OCI-LY3 (cell line): ENCODE measurements around the gene IQGAP1.

ENCODE experiments used
- H2AFZ ChIP-seq: fragments of 200-600, 300-600 bp; shearing (Covaris generic); 2 replicates; pipeline ENCODE4 v1.6.0; 2014; ENCODE audit warnings: antibody characterized with exemption, low read depth, low read length
- H3K27ac ChIP-seq: fragments of 200-600, 300-600 bp; sonication (generic); 2 replicates; pipeline ENCODE4 v1.5.1; 2014; ENCODE audit warnings: mild to moderate bottlenecking, low read length, moderate library complexity, mixed read lengths
- H3K27me3 ChIP-seq: fragments of 200-600, 300-600 bp; sonication (generic); 2 replicates; pipeline ENCODE4 v1.6.1; 2014; ENCODE audit warnings: low read depth, low read length, mixed read lengths
- H3K36me3 ChIP-seq: fragments of 200-600, 300-600 bp; sonication (generic); replicated peaks from 2 replicates; pipeline ENCODE3; 2014; ENCODE audit warnings: low read depth, low read length, mixed read lengths
- H3K4me1 ChIP-seq: fragments of 300-600, 200-600 bp; sonication (generic); 2 replicates; pipeline ENCODE4 v1.6.1; 2014; ENCODE audit warnings: low read length, mixed read lengths
- H3K4me2 ChIP-seq: fragments of 200-600, 300-600 bp; sonication (generic); 2 replicates; pipeline ENCODE4 v1.6.1; 2014; ENCODE audit warnings: low read length, mixed read lengths
- H3K4me3 ChIP-seq: fragments of 300-600, 200-600 bp; sonication (generic); 2 replicates; pipeline ENCODE4 v1.5.1; 2014; ENCODE audit warnings: antibody characterized with exemption, mild to moderate bottlenecking, low read length, moderate library complexity
- H3K79me2 ChIP-seq: fragments of 300-600, 200-600 bp; shearing (Covaris generic); 2 replicates; pipeline ENCODE4 v1.6.1; 2014; ENCODE audit warnings: mild to moderate bottlenecking, low read length, mixed read lengths
- H3K9ac ChIP-seq: fragments of 300-600, 200-600 bp; shearing (Covaris generic); 2 replicates; pipeline ENCODE4 v1.6.0; 2014; ENCODE audit warnings: mild to moderate bottlenecking, low read length, moderate library complexity
- H3K9me3 ChIP-seq: fragments of 200-600, 300-600 bp; shearing (Covaris generic); 2 replicates; pipeline ENCODE4 v1.6.1; 2014; ENCODE audit warnings: low read length, mixed read lengths; ENCODE audit not compliant: insufficient read depth
- H4K20me1 ChIP-seq: fragments of 200-600, 300-600 bp; sonication (generic); 2 replicates; pipeline ENCODE4 v1.6.1; 2016; ENCODE audit warnings: low read length, mixed read lengths; ENCODE audit not compliant: insufficient read depth
- CTCF ChIP-seq: fragments of 200-600, 300-600 bp; sonication (generic); IDR thresholded peaks from 2 replicates; pipeline ENCODE4 v1.5.1; 2014; ENCODE audit warnings: antibody characterized with exemption, low read length, low read depth
- EZH2phosphoT487 ChIP-seq: fragments of 200-600 bp; shearing (Covaris generic); IDR thresholded peaks from 2 replicates; pipeline ENCODE4 v1.6.1; 2018; ENCODE audit warnings: antibody characterized with exemption, mixed run types, low read depth

The IQGAP1 gene

DNA sequence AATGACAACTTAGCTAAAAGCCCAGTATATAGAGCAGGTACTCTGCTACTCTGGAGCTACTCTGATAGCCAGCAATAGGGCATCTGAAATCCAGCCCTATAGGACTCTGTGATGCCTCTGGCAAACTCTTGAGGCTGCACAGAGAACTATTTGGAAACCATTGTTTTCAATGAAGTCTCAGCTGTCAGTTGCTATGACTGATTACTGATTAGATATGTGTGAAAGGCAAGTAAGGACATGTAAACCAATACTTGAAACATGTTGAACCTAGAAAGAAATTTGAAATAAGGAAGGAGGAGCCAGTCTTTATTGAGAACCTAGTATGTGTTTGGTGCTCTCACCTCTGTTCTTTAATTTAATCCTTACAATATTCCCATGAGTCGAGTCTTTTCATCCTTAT is 101.5 kb downstream of the IQGAP1 start:
- TF ChIP-seq CTCF (no peak), EZH2phosphoT487 (no peak)
- H3K9me3 ChIP-seq: no peaks in the 10 kb centered on the region
- H3K4me1 ChIP-seq: no peaks in the 10 kb centered on the region

GRCh38 chr15:90489944-90490343 is 101.9 kb downstream of the IQGAP1 start:
- H2AFZ ChIP-seq: no peak overlapping the region
- no peak overlapping the region for H3K9ac ChIP-seq
- no peaks in the 10 kb centered on the region for H3K4me1 ChIP-seq
- no peak overlapping the region for H3K4me3 ChIP-seq
- TF ChIP-seq EZH2phosphoT487 (no peak), CTCF (no peak)
- no peaks in the 10 kb centered on the region for H3K79me2 ChIP-seq
- no peaks in the 10 kb centered on the region for H3K27me3 ChIP-seq
- H3K4me2 ChIP-seq: no peak overlapping the region
- H3K36me3 ChIP-seq: peaks cover 64% of the 10 kb centered on the region
- H3K27ac ChIP-seq: no peak overlapping the region
- H3K9me3 ChIP-seq: no peaks in the 10 kb centered on the region
- H4K20me1 ChIP-seq: no peaks in the 10 kb centered on the region

More for the DNA sequence above, 101.5 kb downstream of the IQGAP1 start:
- peaks cover 64% of the 10 kb centered on the region for H3K36me3 ChIP-seq
- no peaks in the 10 kb centered on the region for H4K20me1 ChIP-seq
- no peak overlapping the region for H3K9ac ChIP-seq
- no peaks in the 10 kb centered on the region for H3K79me2 ChIP-seq
- H3K27ac ChIP-seq: no peak overlapping the region
- no peak overlapping the region for H3K4me2 ChIP-seq
- H3K4me3 ChIP-seq: no peak overlapping the region
- H2AFZ ChIP-seq: no peak overlapping the region
- no peaks in the 10 kb centered on the region for H3K27me3 ChIP-seq

GRCh38 chr15:90493647-90494046 is 105.6 kb downstream of the IQGAP1 start:
- Histone ChIP-seq H3K27ac (no peak overlapping the region), H3K9me3 (no peaks in the 10 kb centered on the region), H2AFZ (no peak overlapping the region), H3K79me2 (no peaks in the 10 kb centered on the region), H4K20me1 (no peaks in the 10 kb centered on the region), H3K4me1 (no peaks in the 10 kb centered on the region), H3K4me2 (no peak overlapping the region), H3K4me3 (no peak overlapping the region), H3K9ac (no peak overlapping the region), H3K27me3 (no peaks in the 10 kb centered on the region), H3K36me3 (peaks cover 61% of the 10 kb centered on the region)
- TF ChIP-seq CTCF: no peak
- TF ChIP-seq EZH2phosphoT487: no peak

DNA sequence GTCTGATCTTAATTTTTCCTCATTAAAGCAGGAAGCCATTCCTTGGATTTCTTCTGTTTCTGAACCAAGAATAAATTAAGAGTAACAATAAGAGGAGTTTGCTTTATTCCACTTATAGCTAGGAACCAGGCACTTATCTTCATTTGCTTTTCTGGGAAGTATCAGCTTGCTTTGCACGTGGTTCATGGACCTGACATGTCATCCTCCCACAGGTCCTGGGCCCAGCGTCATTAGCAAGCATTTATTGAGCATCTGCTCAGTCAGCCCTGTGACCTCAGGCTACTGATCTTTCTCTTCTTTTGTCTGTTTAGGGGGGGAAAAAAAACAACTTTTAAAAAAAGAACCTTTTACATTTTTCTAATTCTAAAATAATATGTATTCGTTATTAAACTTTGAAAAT is 107.0 kb downstream of the IQGAP1 start:
- Histone ChIP-seq H3K4me1 (no peaks in the 10 kb centered on the region), H3K9ac (no peak overlapping the region), H3K4me2 (no peak overlapping the region), H3K27me3 (no peaks in the 10 kb centered on the region), H3K27ac (no peak overlapping the region), H2AFZ (no peak overlapping the region), H3K9me3 (no peaks in the 10 kb centered on the region), H3K4me3 (no peak overlapping the region), H3K79me2 (no peaks in the 10 kb centered on the region), H3K36me3 (peaks cover 65% of the 10 kb centered on the region), H4K20me1 (no peaks in the 10 kb centered on the region)
- TF ChIP-seq EZH2phosphoT487: no peak
- no peak for TF ChIP-seq CTCF
